IMR-90 (cell line): ENCODE results near the gene KAZN. TPM values are rescaled to one million over a fixed set of nuclear protein-coding genes. Genes with fewer than 3 reads are reported as not detected.
A peak's percentile ranks its signal among the peaks of the same experiment; 100 is the strongest.

Source experiments
- ATAC-seq: fragments of 200-7000 bp; cut with Tn5 transposase; 2 replicates; pipeline ENCODE4 v1.9.1; 2020; ENCODE audit warnings: low read depth, mild to moderate bottlenecking, moderate library complexity
- BruUV-seq: library from RNA; stranded (reverse); fragments of 400-500 nt; replicated peaks from 2 replicates; lab custom pipeline; 2021; lab: Mats Ljungman, UMichigan
- CTCF ChIA-PET: fragments of 300-600 bp; formaldehyde crosslinking; extraction: SDS; loops from one replicate; lab custom pipeline; 2021; ENCODE audit warnings: antibody characterized with exemption; lab: Yijun Ruan, JAX
- POLR2A ChIA-PET: fragments of 300-600 bp; sonication (Branson Sonifier 250); formaldehyde crosslinking; loops from one replicate; lab custom pipeline; 2022; ENCODE audit warnings: antibody characterized with exemption; ENCODE audit not compliant: unreplicated experiment; lab: Charles Lee
- DNase-seq: peaks from one replicate; pipeline ENCODE4 v3.0.0; 2013
- H2AFZ ChIP-seq: replicated peaks from 2 replicates; pipeline ENCODE3; 2013; ENCODE audit warnings: low read length, mild to moderate bottlenecking; ENCODE audit not compliant: poor library complexity
- H2AK5ac ChIP-seq: 2 replicates; pipeline ENCODE4 v1.6.1; 2013; ENCODE audit warnings: low read depth, low read length, inconsistent platforms
- H2AK9ac ChIP-seq: replicated peaks from 2 replicates; pipeline ENCODE3; 2013; ENCODE audit warnings: mild to moderate bottlenecking, low read depth, low read length, moderate library complexity; ENCODE audit not compliant: poor library complexity
- H2BK120ac ChIP-seq: 2 replicates; pipeline ENCODE4 v1.6.1; 2013; ENCODE audit warnings: low read depth, low read length, inconsistent platforms
- H2BK15ac ChIP-seq: 3 replicates; pipeline ENCODE4 v1.6.1; 2013; ENCODE audit warnings: low read depth, low read length, inconsistent platforms
- H2BK20ac ChIP-seq: 2 replicates; pipeline ENCODE4 v1.6.1; 2013; ENCODE audit warnings: low read depth, mild to moderate bottlenecking, inconsistent platforms, low read length, moderate library complexity
- H2BK5ac ChIP-seq: 2 replicates; pipeline ENCODE4 v1.6.1; 2013; ENCODE audit warnings: mild to moderate bottlenecking, low read depth, low read length, inconsistent platforms; ENCODE audit not compliant: poor library complexity, severe bottlenecking
- H3K14ac ChIP-seq: replicated peaks from 2 replicates; pipeline ENCODE4 v1.6.1; 2013; ENCODE audit warnings: low read depth, low read length, inconsistent platforms
- H3K18ac ChIP-seq: 2 replicates; pipeline ENCODE4 v1.6.1; 2013; ENCODE audit warnings: low read depth, low read length, control low read depth
- H3K23ac ChIP-seq: 2 replicates; pipeline ENCODE4 v1.6.1; 2013; ENCODE audit warnings: low read depth, low read length, inconsistent platforms
- H3K27ac ChIP-seq: 2 replicates; pipeline ENCODE4 v1.5.1; 2013; ENCODE audit warnings: mild to moderate bottlenecking, control low read depth, low read length; ENCODE audit not compliant: insufficient read depth
- H3K27me3 ChIP-seq: 2 replicates; pipeline ENCODE4 v1.6.1; 2013; ENCODE audit warnings: low read length; ENCODE audit not compliant: control insufficient read depth, insufficient read depth
- H3K36me3 ChIP-seq: 2 replicates; pipeline ENCODE4 v1.6.1; 2013; ENCODE audit warnings: low read length, mixed read lengths; ENCODE audit not compliant: control insufficient read depth, insufficient read depth
- H3K4ac ChIP-seq: 2 replicates; pipeline ENCODE4 v1.6.1; 2013; ENCODE audit warnings: low read depth, low read length, inconsistent platforms
- H3K4me1 ChIP-seq: 2 replicates; pipeline ENCODE4 v1.6.1; 2013; ENCODE audit warnings: low read length, mixed read lengths; ENCODE audit not compliant: control insufficient read depth, insufficient read depth
- H3K4me2 ChIP-seq: 2 replicates; pipeline ENCODE4 v1.6.1; 2013; ENCODE audit warnings: low read depth, mild to moderate bottlenecking, control low read depth, low read length, moderate library complexity
- H3K4me3 ChIP-seq: 2 replicates; pipeline ENCODE4 v1.5.1; 2013; ENCODE audit warnings: low read depth, mild to moderate bottlenecking, control low read depth, low read length, moderate library complexity; ENCODE audit not compliant: insufficient read depth
- H3K56ac ChIP-seq: 2 replicates; pipeline ENCODE4 v1.6.1; 2013; ENCODE audit warnings: low read length, inconsistent platforms; ENCODE audit not compliant: insufficient read depth; ENCODE audit errors: extremely low read depth
- H3K79me1 ChIP-seq, 2 experiments: 2 replicates each; pipeline ENCODE4 v1.6.1; 2013; ENCODE audit warnings: low read length in 2 of 2, inconsistent platforms in 1 of 2, low read depth in 1 of 2
- H3K9ac ChIP-seq: 2 replicates; pipeline ENCODE4 v1.6.1; 2013; ENCODE audit warnings: low read depth, low read length, control low read depth
- H3K9me1 ChIP-seq: 2 replicates; pipeline ENCODE4 v1.6.1; 2013; ENCODE audit warnings: low read length, inconsistent platforms; ENCODE audit not compliant: insufficient read depth
- H3K9me3 ChIP-seq: 2 replicates; pipeline ENCODE4 v1.6.1; 2013; ENCODE audit warnings: low read length; ENCODE audit not compliant: control insufficient read depth, insufficient read depth
- H4K20me1 ChIP-seq: 2 replicates; pipeline ENCODE4 v1.6.1; 2013; ENCODE audit warnings: low read length, inconsistent platforms; ENCODE audit not compliant: insufficient read depth
- H4K5ac ChIP-seq: 2 replicates; pipeline ENCODE4 v1.6.1; 2013; ENCODE audit warnings: mild to moderate bottlenecking, low read depth, low read length, control low read depth
- H4K8ac ChIP-seq, 2 experiments: 2 replicates each; pipeline ENCODE4 v1.6.1; 2013; ENCODE audit warnings: low read depth in 2 of 2, low read length in 2 of 2, control low read depth in 1 of 2, inconsistent platforms in 1 of 2
- H4K91ac ChIP-seq: 2 replicates; pipeline ENCODE4 v1.6.1; 2013; ENCODE audit warnings: low read depth, low read length, inconsistent platforms; ENCODE audit not compliant: insufficient read depth
- BHLHE40 ChIP-seq: fragments of 150-350 bp; IDR thresholded peaks from 2 replicates; pipeline ENCODE4 v1.6.1; 2016; ENCODE audit warnings: mild to moderate bottlenecking, low read depth, low read length
- CEBPB ChIP-seq: IDR thresholded peaks from 2 replicates; pipeline ENCODE4 v1.6.1; 2012; ENCODE audit warnings: low read depth, low read length, improper control_type of control experiment
- CHD1 ChIP-seq: IDR thresholded peaks from 2 replicates; pipeline ENCODE4 v1.6.1; 2012; ENCODE audit warnings: low read depth, low read length, improper control_type of control experiment
- CTCF ChIP-seq: conservative IDR thresholded peaks from 2 replicates; pipeline ENCODE4 v1.5.1; 2012; ENCODE audit warnings: mild to moderate bottlenecking, low read depth, low read length, improper control_type of control experiment
- MAFK ChIP-seq: IDR thresholded peaks from 2 replicates; pipeline ENCODE4 v1.6.1; 2012; ENCODE audit warnings: low read depth, low read length, improper control_type of control experiment
- MAZ ChIP-seq: IDR thresholded peaks from 2 replicates; pipeline ENCODE4 v1.6.1; 2012; ENCODE audit warnings: low read depth, mild to moderate bottlenecking, low read length, improper control_type of control experiment, moderate library complexity, borderline replicate concordance
- MXI1 ChIP-seq: IDR thresholded peaks from 2 replicates; pipeline ENCODE4 v1.6.1; 2012; ENCODE audit warnings: low read depth, mild to moderate bottlenecking, low read length, moderate library complexity, borderline replicate concordance
- POLR2A ChIP-seq: IDR thresholded peaks from 2 replicates; pipeline ENCODE4 v1.6.1; 2012; ENCODE audit warnings: mild to moderate bottlenecking, low read depth, low read length
- RAD21 ChIP-seq: IDR thresholded peaks from 2 replicates; pipeline ENCODE4 v1.6.1; 2012; ENCODE audit warnings: low read length, improper control_type of control experiment
- RCOR1 ChIP-seq: IDR thresholded peaks from 2 replicates; pipeline ENCODE4 v1.6.1; 2012; ENCODE audit warnings: mild to moderate bottlenecking, low read length, improper control_type of control experiment; ENCODE audit not compliant: insufficient replicate concordance
- RFX5 ChIP-seq: IDR thresholded peaks from 2 replicates; pipeline ENCODE4 v1.8.0; 2012; ENCODE audit warnings: low read depth, mild to moderate bottlenecking, low read length, moderate library complexity
- SMC3 ChIP-seq: fragments of 150-350 bp; IDR thresholded peaks from 2 replicates; pipeline ENCODE4 v1.6.1; 2016; ENCODE audit warnings: low read depth, mild to moderate bottlenecking, antibody characterized with exemption, low read length, moderate library complexity
- WGBS, 2 experiments: methylation state at CpG; one replicate each; pipeline versions ENCODE4 v1.1.5 to v1.1.7; 2013; ENCODE audit warnings: missing lambda C conversion rate in 2 of 2; ENCODE audit not compliant: insufficient read length in 1 of 2; ENCODE audit errors: extremely low coverage in 2 of 2; 5-methylcytosine and 5-hydroxymethylcytosine counted together
- dilution Hi-C: fragments of 300-500 bp; cut with HindIII; formaldehyde crosslinking; loops from one replicate; pipeline ENCODE4 v1.14.3; 2018; ENCODE audit warnings: low sequenced_read_pairs; ENCODE audit not compliant: unreplicated experiment
- in situ Hi-C: fragments of 300-500 bp; cut with MboI; formaldehyde crosslinking; loops from 3 replicates; pipeline ENCODE4 v1.14.3; 2019; ENCODE audit warnings: low sequenced_read_pairs, inconsistent platforms, mixed read lengths
- intact Hi-C: fragments of 100-400 bp; cut with micrococcal nuclease; formaldehyde crosslinking; loops from 2 replicates; pipeline ENCODE4 v1.10.0; 2022
- polyA plus RNA-seq, 3 experiments: library from polyadenylated mRNA; depleted of rRNA; stranded (reverse); fragments of >200 nt; gene quantifications; 2 replicates each; pipeline ENCODE4 v1.2.3, GENCODE V29; 2012; ENCODE audit warnings: low replicate concordance in 1 of 3
- total RNA-seq: library from RNA; depleted of rRNA; stranded (reverse); fragments of >200 nt; gene quantifications from 2 replicates; pipeline ENCODE4 v1.2.3, GENCODE V29; 2012
- TF ChIP-seq, protein P1 (sequence below): fragments of 150-350 bp; IDR thresholded peaks from 2 replicates; pipeline ENCODE4 v1.6.1; 2017; ENCODE audit warnings: mild to moderate bottlenecking, antibody characterized with exemption, low read length, low read depth
- TF ChIP-seq, protein P2 (sequence below): fragments of 150-350 bp; IDR thresholded peaks from 2 replicates; pipeline ENCODE4 v1.6.1; 2016; ENCODE audit warnings: low read depth, mild to moderate bottlenecking, low read length, moderate library complexity, borderline replicate concordance

Gene KAZN
- total and polyA plus RNA-seq, 2 of the 4 experiments (the other 2 are of a cell fraction) = 5.2 to 10.5 TPM

DNA sequence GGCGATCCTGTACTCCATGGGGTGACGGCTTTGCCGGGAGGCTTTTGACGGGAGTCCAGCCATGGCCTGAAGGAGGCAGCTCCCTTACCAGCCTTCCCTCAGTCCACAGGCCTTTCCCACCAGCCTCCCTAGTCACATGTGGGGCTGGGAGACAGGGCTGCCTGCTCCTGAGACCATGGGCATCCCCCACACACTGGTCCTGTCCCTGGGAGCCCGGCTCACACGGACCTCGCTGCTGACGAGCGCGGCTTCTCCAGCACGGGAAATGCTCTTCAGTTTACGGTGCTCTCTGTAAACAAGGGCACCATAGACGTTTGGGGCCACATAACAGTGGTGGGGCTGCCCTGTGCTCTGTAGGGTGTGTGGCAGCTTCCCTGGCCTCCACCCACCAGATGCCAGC, 450.6 kb downstream of the KAZN start:
- H3K23ac ChIP-seq = no peak overlapping the region
- H3K4me3 ChIP-seq = no peak overlapping the region
- no peak overlapping the region for H2BK20ac ChIP-seq
- H3K4me1 ChIP-seq = peaks cover 2% of the 10 kb centered on the region; the same call in 1 of the 2 replicates
- H3K4ac ChIP-seq = no peak overlapping the region
- CTCF ChIA-PET = no interaction called here
- H2BK5ac ChIP-seq = no peak overlapping the region
- ATAC-seq (no peak), DNase-seq (no peak)
- no peak overlapping the region for H3K56ac ChIP-seq
- H3K27ac ChIP-seq = no peak overlapping the region
- in situ Hi-C loops (loop anchor here (5.0 to 10.0 kb wide), 2 partner anchors 272 to 1084 kb away; no protein-coding TSS in a partner anchor), dilution Hi-C loops (no loop called here), intact Hi-C loops (loop anchor here (5.0 to 10.0 kb wide), 4 partner anchors 317 to 937 kb away; no protein-coding TSS in a partner anchor)
- peaks cover 11% of the 10 kb centered on the region; the same call in 1 of the 2 replicates for H3K36me3 ChIP-seq
- H3K9me1 ChIP-seq = no peaks in the 10 kb centered on the region
- peak overlapping the region; percentile 32 for H2AFZ ChIP-seq
- no peak overlapping the region for H2AK5ac ChIP-seq
- no peak overlapping the region for H3K14ac ChIP-seq
- WGBS, 2 experiments = no CpG with 5 or more reads among the region's 13 CpGs
- H3K27me3 ChIP-seq = no peaks in the 10 kb centered on the region
- H3K9me3 ChIP-seq = no peaks in the 10 kb centered on the region
- no peak overlapping the region for H3K4me2 ChIP-seq
- peaks cover 3 to 11% of the 10 kb centered on the region in 2 experiments; a peak in 3 of 4 replicates for H3K79me1 ChIP-seq
- H3K18ac ChIP-seq = no peak overlapping the region
- no peak overlapping the region for H2BK120ac ChIP-seq
- no peak for TF ChIP-seq MXI1
- no peak for TF ChIP-seq SMC3
- TF ChIP-seq RCOR1 = no peak
- TF ChIP-seq MAFK = no peak
- TF ChIP-seq BHLHE40 = no peak
- no peak for TF ChIP-seq MAZ
- TF ChIP-seq, protein P1, sequence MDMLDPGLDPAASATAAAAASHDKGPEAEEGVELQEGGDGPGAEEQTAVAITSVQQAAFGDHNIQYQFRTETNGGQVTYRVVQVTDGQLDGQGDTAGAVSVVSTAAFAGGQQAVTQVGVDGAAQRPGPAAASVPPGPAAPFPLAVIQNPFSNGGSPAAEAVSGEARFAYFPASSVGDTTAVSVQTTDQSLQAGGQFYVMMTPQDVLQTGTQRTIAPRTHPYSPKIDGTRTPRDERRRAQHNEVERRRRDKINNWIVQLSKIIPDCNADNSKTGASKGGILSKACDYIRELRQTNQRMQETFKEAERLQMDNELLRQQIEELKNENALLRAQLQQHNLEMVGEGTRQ = no peak
- TF ChIP-seq RAD21 = no peak
- no peak for TF ChIP-seq RFX5
- no peak for TF ChIP-seq CTCF
- no peak for TF ChIP-seq CHD1
- TF ChIP-seq CEBPB = no peak
- no peak for TF ChIP-seq POLR2A
- TF ChIP-seq, protein P2, sequence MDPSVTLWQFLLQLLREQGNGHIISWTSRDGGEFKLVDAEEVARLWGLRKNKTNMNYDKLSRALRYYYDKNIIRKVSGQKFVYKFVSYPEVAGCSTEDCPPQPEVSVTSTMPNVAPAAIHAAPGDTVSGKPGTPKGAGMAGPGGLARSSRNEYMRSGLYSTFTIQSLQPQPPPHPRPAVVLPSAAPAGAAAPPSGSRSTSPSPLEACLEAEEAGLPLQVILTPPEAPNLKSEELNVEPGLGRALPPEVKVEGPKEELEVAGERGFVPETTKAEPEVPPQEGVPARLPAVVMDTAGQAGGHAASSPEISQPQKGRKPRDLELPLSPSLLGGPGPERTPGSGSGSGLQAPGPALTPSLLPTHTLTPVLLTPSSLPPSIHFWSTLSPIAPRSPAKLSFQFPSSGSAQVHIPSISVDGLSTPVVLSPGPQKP = no peak
- no peak overlapping the region for H4K91ac ChIP-seq
- H2AK9ac ChIP-seq = no peak overlapping the region
- peaks cover 5% of the 10 kb centered on the region; the same call in 1 of the 2 replicates for H4K20me1 ChIP-seq
- no peak overlapping the region for H4K5ac ChIP-seq
- no TSS peak for BruUV-seq
- H4K8ac ChIP-seq = no peak overlapping the region
- POLR2A ChIA-PET = no interaction called here
- no peak overlapping the region for H3K9ac ChIP-seq
- H2BK15ac ChIP-seq = no peak overlapping the region
